ENCODE results near the gene KCNJ3.

DNA sequence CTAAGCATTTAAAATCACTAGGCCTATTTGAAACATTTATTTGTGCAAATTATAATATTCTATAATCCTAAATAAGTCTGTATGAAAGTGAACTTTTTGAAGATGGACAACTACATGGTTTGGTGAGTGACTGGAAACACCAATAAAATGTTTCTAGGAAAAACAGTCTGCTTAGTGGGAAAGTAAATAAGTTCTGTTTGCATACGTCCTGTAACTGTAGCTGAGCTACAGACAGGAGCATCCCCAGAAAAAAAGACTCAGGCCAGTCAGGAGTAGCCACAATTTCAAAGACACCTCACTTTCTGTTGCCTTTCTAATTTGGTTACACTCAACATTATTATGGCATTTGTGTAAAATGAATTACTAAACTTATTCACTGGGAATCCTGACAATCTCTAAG, 28.4 kb upstream of the KCNJ3 start:
- no peak for TF ChIP-seq DDIT3 (CRISPR knock-in tag; IDR thresholded peaks at IDR 0.05)
- no peak for TF ChIP-seq KLF13 (CRISPR knock-in tag; IDR thresholded peaks at IDR 0.05)
- TF ChIP-seq ZSCAN25 (CRISPR knock-in tag; IDR thresholded peaks at IDR 0.05) = no peak
- no peak for TF ChIP-seq ZNF792 (CRISPR knock-in tag; IDR thresholded peaks at IDR 0.05)
- TF ChIP-seq ZNF124 (CRISPR knock-in tag; IDR thresholded peaks at IDR 0.05) = no peak
- TF ChIP-seq, protein P1, sequence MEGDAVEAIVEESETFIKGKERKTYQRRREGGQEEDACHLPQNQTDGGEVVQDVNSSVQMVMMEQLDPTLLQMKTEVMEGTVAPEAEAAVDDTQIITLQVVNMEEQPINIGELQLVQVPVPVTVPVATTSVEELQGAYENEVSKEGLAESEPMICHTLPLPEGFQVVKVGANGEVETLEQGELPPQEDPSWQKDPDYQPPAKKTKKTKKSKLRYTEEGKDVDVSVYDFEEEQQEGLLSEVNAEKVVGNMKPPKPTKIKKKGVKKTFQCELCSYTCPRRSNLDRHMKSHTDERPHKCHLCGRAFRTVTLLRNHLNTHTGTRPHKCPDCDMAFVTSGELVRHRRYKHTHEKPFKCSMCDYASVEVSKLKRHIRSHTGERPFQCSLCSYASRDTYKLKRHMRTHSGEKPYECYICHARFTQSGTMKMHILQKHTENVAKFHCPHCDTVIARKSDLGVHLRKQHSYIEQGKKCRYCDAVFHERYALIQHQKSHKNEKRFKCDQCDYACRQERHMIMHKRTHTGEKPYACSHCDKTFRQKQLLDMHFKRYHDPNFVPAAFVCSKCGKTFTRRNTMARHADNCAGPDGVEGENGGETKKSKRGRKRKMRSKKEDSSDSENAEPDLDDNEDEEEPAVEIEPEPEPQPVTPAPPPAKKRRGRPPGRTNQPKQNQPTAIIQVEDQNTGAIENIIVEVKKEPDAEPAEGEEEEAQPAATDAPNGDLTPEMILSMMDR (CRISPR knock-in tag; IDR thresholded peaks at IDR 0.05) = no peak
